Muscle of back (tissue), 11 donors: Measurements from ENCODE around the gene SMIM27. TPM values are rescaled to one million over a fixed set of nuclear protein-coding genes. Genes with fewer than 3 reads are reported as not detected.
"Not testable (repeated sequence)": the region's sequence is repeated elsewhere in the genome, so short reads cannot be mapped to it uniquely, and the experiment has no call there.

Source experiments
- DNase-seq, 3 donors: peaks; one replicate each; pipeline versions ENCODE4 v3.0.0 to v3.0.0-alpha.2; 2013
- polyA plus RNA-seq, 10 donors: library from polyadenylated mRNA; unstranded; fragments of 120-200 nt; gene quantifications; one replicate each; pipeline ENCODE4 v1.2.1, GENCODE V29; 2013; ENCODE audit not compliant: insufficient read length in 10 of 10

Gene SMIM27
- polyA plus RNA-seq, 10 donors = 7.0 to 13.4 (median 11.4) TPM

DNA sequence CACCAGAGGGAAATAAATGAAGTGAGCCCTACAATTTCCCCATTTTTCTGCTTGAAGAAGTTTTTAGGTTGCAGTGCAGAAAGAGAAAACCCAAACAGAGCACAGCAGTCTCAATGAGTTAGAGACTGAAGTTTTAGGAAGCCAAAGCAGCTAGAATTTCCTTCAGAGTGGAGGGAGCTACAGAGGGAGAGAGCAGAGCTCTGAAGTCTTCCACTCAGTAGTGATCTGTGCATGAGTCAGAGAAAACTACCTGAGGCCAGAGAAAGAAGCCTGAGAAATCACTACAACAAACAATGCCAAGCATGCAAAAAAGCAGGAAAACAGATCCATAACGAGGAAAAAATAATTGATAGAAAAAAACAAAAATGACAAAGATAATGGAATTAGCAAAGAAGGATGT is 38.8 kb downstream of the SMIM27 start:
- no peak for DNase-seq

GRCh38 chr9:32596096-32596865 is 44.2 kb downstream of the SMIM27 start:
- no peak for DNase-seq

DNA sequence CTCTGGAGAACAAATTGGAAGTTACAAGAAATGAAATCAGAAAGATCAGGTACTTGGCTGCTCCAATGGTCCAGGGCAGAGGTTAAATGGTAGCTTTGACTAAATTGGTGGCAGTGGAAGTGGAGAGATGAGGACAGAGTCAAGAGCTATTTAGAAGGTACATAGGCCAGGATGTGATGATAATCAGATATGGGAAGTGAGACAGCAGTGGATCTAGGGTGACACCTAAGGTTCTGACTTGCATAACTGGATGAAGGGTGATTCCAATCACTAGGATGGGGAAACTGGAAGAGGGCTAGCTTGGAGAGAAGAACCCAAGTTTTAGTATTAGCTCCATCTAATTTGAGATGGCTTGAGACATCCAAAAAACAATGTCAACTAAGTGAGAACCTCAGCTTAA is 44.8 kb downstream of the SMIM27 start:
- DNase-seq = no peak

- not testable (repeated sequence) for DNase-seq
Measured at GRCh38 chr9:32599021-32599420, 46.9 kb downstream of the SMIM27 start.

Other genes starting within 250 kb of the SMIM27 start
- 10 to 100 TPM; 21.2 to 28.9 (median 26.0) TPM for gene ACO1, start 167.7 kb upstream of the SMIM27 start, polyA plus RNA-seq
- gene RIGI, start 26.1 kb upstream of the SMIM27 start, polyA plus RNA-seq = 1 to 10 TPM; 3.7 to 10.0 (median 6.8) TPM
- gene TOPORS, start 259 bp downstream of the SMIM27 start, polyA plus RNA-seq = 10 to 100 TPM; 15.6 to 21.6 (median 18.7) TPM
- gene NDUFB6, start 20.8 kb downstream of the SMIM27 start, polyA plus RNA-seq = 10 to 100 TPM; 55.5 to 86.2 (median 64.7) TPM
- gene TAF1L, start 83.3 kb downstream of the SMIM27 start, polyA plus RNA-seq = under 1 TPM in 6 of 10 donors, not detected in 4; 0.01 to 0.09 (median 0.07) TPM
- 1 to 10 TPM; 1.6 to 5.6 (median 2.0) TPM for gene TMEM215, start 231.2 kb downstream of the SMIM27 start, polyA plus RNA-seq